Measurements from ENCODE around the gene DCC. TPM values are rescaled to one million over a fixed set of nuclear protein-coding genes. Genes with fewer than 3 reads are reported as not detected.

The DCC gene
- total and polyA plus RNA-seq, 2 of the 8 experiments (the other 6 are each of a cell fraction or from before 2014, with no cell fraction given): 0.14 to 1.4 TPM

DNA sequence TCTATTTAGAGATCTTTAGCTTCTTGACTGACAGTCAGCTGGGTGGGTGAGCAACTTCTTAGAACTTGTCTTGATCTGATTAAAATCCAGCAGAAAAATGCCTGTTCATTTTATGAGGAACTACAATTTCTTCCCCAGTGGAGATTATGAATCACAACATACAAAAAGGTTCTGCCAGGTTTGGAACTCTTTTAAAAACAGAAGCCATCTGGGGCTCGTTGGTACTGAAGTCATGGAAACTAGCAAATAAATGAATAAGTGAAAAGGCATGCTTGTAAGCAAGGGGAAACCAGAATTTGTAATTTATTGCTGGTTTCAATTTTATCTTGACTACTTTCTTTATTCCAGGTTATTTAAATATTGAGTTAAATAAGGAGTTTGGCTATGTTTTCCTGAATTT, 1117.1 kb downstream of the DCC start:
- Histone ChIP-seq H3K18ac (ENCODE audit: extremely low read depth, low read length) (no peak overlapping the region), H4K8ac (ENCODE audit: extremely low read depth, insufficient read depth, low read length) (no peak overlapping the region), H4K5ac (ENCODE audit: insufficient read length, low read depth, low read length) (no peak overlapping the region), H3K4ac (replicated peaks; ENCODE audit: insufficient read length, low read depth, low read length) (no peak overlapping the region), H3K79me1 (ENCODE audit: low read depth, low read length) (no peaks in the 10 kb centered on the region), H3K36me3 (ENCODE audit: control insufficient read depth in 2 of 4, insufficient read depth in 4 of 4, low read length in 3 of 4) (no peaks in the 10 kb centered on the region), H3K56ac (replicated peaks; ENCODE audit: insufficient read length, low read depth, low read length) (no peak overlapping the region), H2AFZ (ENCODE audit: low read length) (no peak overlapping the region), H2AK5ac (ENCODE audit: low read depth, low read length) (no peak overlapping the region), H2BK20ac (ENCODE audit: low read length) (no peak overlapping the region), H3K23ac (ENCODE audit: insufficient read length) (no peak overlapping the region), H3K27me3 (replicated peaks in 1 of 4; ENCODE audit: control insufficient read depth in 3 of 4, extremely low read depth in 1 of 4, insufficient read depth in 3 of 4, low read length in 3 of 4) (no peaks in the 10 kb centered on the region), H3K9ac (replicated peaks in 1 of 4; ENCODE audit: extremely low read depth in 1 of 4, low read depth in 3 of 4, low read length in 3 of 4) (no peak overlapping the region), H3K27ac (ENCODE audit: low read depth, low read length) (no peak overlapping the region), H4K20me1 (replicated peaks in 1 of 2; ENCODE audit: control insufficient read depth in 1 of 2, insufficient read depth in 2 of 2, low read length in 2 of 2) (no peaks in the 10 kb centered on the region), H3K4me2 (ENCODE audit: insufficient read depth in 1 of 2, low read depth in 2 of 2, low read length in 2 of 2) (no peak overlapping the region), H3K4me1 (replicated peaks in 1 of 4; ENCODE audit: control insufficient read depth in 3 of 4, insufficient read depth in 4 of 4, low read length in 3 of 4) (peaks cover 0 to 4% (median 2%) of the 10 kb centered on the region in 4 experiments; a peak in 2 of 7 replicates), H4K91ac (replicated peaks; ENCODE audit: insufficient read length, low read length) (no peak overlapping the region), H2BK5ac (ENCODE audit: low read depth, low read length) (no peak overlapping the region), H2BK120ac (replicated peaks; ENCODE audit: low read depth, low read length) (no peak overlapping the region), H2BK15ac (ENCODE audit: low read length) (no peak overlapping the region), H3K23me2 (ENCODE audit: low read depth, low read length) (no peaks in the 10 kb centered on the region), H3K79me2 (ENCODE audit: control insufficient read depth in 1 of 2, insufficient read depth in 2 of 2, low read length in 2 of 2) (no peaks in the 10 kb centered on the region), H3K9me3 (ENCODE audit: insufficient read depth in 2 of 2, low read depth in 1 of 2, low read length in 1 of 2) (no peaks in the 10 kb centered on the region), H3K4me3 (ENCODE audit: extremely low read depth in 1 of 4, insufficient read depth in 2 of 4, low read depth in 3 of 4, low read length in 4 of 4) (no peak overlapping the region), H2BK12ac (ENCODE audit: low read depth, low read length) (no peak overlapping the region), H3K14ac (ENCODE audit: insufficient read length) (no peak overlapping the region)
- FAIRE-seq (no peak), DNase-seq (ENCODE audit: low read depth in 1 of 2, low spot score in 2 of 2) (no peak)
- ChIA-PET POLR2A (ENCODE audit: partially characterized antibody) (no interaction called here), CTCF (ENCODE audit: partially characterized antibody) (no interaction called here)
- no peak for TF ChIP-seq KDM4A (IDR thresholded peaks at IDR 0.05; ENCODE audit: low read depth, low read length, severe bottlenecking)
- 95% methylated on average over 1 of the region's 1 CpG; no CpG with 5 or more reads in 1 of the 2 experiments for WGBS, 2 experiments (ENCODE audit: extremely low coverage in 1 of 2, insufficient coverage in 1 of 2, insufficient read length in 1 of 2, insufficient replicate concordance in 2 of 2, low coverage in 1 of 2, low lambda C conversion rate in 2 of 2, missing lambda C conversion rate in 1 of 2)

All from H1 (cell line).